AG09319 (cell line): ENCODE measurements around the gene CHST2.
"Not testable (repeated sequence)": the region's sequence is repeated elsewhere in the genome, so short reads cannot be mapped to it uniquely, and the experiment has no call there.

ENCODE experiments used
- DNase-seq: peaks from one replicate; pipeline ENCODE4 v3.0.0-alpha.2; 2010; ENCODE audit warnings: low read depth; ENCODE audit errors: extremely low read depth
- TF ChIP-seq, protein P1 (sequence below): IDR thresholded peaks from 2 replicates; pipeline ENCODE4 v1.5.1; 2011; ENCODE audit warnings: low read depth, mild to moderate bottlenecking, inconsistent platforms, low read length, moderate library complexity

Gene CHST2, protein sequence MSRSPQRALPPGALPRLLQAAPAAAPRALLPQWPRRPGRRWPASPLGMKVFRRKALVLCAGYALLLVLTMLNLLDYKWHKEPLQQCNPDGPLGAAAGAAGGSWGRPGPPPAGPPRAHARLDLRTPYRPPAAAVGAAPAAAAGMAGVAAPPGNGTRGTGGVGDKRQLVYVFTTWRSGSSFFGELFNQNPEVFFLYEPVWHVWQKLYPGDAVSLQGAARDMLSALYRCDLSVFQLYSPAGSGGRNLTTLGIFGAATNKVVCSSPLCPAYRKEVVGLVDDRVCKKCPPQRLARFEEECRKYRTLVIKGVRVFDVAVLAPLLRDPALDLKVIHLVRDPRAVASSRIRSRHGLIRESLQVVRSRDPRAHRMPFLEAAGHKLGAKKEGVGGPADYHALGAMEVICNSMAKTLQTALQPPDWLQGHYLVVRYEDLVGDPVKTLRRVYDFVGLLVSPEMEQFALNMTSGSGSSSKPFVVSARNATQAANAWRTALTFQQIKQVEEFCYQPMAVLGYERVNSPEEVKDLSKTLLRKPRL

DNA sequence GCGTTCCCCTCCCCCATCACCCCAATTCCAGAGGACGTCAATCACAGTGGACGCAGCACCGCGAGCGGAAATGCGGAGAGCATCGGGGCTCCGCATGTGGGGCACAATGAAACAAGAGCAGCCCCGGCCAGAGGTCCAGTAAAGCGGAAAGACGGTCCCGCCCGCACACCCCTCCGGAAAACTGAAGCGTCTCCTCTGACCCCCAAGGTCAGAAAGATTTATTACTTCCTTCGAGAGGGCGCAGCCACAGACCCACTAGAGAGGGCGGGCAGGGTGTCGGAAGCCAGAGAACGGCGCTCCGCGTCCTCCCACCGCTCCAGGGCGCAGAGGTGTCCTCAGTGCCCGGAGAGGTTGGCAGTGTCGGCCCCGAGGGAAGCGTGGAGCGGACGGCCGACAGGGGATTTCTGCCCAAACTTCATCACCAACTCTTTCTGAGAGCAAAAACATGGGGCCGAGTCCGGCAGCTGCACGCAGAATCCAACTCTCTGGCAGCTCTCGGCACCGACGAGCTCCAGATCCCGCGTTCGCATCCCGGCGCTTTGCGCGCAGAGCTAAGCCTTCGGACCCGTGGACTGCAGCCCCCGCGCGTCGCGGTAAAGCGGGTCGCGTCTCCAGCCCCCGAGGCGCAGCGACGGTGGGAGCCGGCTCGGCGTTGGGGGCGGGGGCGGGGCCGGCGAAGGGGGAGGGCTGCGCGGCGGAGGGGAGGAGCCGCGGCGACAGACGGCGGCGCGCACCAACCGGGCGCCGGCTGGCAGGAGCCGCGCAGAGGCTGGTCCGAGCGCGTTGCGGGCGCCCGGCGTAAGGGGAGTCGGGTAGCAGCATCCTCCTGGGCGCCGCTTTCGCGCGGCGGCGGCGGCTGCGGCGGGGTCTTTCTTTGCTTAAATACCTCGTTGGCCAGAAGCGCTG lies at the start of gene CHST2:
CHST2 (plus strand) TSS at position 763 of the 906 bp plus-strand sequence. CDS start 1,046 bp downstream, outside the sequence.
- TF ChIP-seq, protein P1, sequence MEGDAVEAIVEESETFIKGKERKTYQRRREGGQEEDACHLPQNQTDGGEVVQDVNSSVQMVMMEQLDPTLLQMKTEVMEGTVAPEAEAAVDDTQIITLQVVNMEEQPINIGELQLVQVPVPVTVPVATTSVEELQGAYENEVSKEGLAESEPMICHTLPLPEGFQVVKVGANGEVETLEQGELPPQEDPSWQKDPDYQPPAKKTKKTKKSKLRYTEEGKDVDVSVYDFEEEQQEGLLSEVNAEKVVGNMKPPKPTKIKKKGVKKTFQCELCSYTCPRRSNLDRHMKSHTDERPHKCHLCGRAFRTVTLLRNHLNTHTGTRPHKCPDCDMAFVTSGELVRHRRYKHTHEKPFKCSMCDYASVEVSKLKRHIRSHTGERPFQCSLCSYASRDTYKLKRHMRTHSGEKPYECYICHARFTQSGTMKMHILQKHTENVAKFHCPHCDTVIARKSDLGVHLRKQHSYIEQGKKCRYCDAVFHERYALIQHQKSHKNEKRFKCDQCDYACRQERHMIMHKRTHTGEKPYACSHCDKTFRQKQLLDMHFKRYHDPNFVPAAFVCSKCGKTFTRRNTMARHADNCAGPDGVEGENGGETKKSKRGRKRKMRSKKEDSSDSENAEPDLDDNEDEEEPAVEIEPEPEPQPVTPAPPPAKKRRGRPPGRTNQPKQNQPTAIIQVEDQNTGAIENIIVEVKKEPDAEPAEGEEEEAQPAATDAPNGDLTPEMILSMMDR, result no peak
- peak; percentile 50 for DNase-seq

DNA sequence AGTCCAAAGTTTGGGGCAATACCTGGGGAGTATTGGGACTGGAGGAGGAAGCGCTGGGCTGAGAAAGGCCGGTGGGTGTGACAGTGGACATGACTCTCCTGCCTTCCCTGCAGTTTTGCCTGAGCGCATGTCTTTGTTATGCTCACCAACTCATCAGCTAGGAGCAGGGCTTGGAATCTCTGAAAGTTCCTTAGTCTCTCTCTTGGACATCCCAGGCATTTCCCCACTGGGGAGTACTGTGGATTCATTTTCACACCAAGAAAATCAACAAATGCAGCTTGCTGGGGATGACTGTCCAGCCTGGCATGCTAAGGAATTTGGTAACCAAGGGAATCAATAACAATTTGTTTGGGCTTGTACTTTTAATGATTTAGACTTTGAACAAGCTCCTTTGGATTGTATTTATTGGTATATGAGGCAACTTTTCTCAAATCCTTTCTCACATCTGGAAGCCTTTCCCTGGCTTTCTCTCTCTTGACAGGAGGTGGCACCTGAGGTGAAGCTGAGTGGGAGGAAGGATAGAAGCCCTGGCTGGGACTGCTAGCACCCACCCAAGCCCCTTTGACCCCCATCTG lies 48.5 kb upstream of the CHST2 start:
- TF ChIP-seq, protein P1, result peak; percentile 8; the same call in 1 of the 2 replicates
- DNase-seq, result peak; percentile 65

DNA sequence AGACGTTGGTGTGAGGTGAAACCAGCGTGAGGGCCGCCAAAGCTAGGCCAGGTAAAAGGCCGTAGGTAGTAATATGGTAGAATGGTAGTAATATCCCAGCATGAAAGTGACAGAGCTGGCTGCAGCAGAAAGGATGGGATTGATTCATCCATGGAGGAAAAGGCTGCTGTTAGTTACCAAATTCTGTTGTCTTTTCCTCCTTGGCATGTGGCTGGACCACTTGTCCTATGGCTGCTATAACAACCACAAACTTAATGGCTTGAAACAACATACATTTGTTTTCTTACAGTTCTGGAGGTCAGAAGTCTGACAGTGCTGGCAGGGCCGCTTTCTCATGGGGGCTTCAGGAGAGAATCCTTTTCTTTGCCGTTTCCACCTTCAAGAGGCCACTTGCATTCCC lies 47.8 kb upstream of the CHST2 start:
- DNase-seq, result no peak
- TF ChIP-seq, protein P1, result no peak

DNA sequence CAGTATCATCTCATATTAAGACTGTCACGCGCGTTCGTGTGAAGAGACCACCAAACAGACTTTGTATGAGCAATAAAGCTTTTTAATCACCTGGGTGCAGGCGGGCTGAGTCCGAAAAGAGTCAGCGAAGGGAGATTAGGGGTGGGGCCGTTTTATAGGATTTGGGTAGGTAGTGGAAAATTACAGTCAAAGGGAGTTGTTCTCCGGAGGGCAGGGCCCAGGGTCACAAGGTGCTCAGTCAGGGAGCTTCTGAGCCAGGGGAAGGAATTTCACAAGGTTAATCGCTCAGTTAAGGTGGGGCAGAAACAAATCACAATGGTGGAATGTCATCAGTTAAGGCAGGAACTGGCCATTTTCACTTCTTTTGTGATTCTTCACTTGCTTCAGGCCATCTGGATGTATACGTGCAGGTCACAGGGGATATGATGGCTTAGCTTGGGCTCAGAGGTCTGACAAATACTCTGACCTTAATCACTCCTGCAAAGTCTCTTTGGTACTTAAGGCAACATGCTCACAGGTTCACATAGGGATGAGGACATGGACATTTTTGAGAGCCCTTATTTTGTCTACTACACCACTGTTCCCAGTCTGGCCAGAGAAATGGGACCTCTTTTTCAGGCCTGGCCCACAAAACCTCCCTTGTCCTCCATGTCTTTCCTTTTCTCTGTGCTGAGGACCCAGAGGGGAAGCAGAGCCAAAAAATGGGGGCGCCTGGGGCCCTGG lies 47.1 kb upstream of the CHST2 start:
- DNase-seq, result not testable (repeated sequence)

DNA sequence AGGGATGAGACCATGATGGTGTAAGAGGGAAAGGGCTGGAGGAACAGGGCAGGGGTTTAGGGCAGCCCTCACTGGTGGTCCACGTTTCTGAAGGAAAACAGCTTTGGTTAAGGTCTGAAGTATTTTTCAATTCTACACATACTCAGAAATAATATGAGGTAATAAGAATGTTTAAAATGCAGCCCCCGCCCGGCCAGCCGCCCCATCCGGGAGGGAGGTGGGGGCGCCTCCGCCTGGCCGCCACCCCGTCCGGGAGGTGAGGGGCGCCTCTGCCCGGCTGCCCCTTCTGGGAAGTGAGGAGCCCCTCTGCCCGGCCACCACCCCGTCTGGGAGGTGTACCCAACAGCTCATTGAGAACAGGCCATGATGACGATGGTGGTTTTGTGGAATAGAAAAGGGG lies 46.0 kb upstream of the CHST2 start:
- DNase-seq, result not testable (repeated sequence)

DNA sequence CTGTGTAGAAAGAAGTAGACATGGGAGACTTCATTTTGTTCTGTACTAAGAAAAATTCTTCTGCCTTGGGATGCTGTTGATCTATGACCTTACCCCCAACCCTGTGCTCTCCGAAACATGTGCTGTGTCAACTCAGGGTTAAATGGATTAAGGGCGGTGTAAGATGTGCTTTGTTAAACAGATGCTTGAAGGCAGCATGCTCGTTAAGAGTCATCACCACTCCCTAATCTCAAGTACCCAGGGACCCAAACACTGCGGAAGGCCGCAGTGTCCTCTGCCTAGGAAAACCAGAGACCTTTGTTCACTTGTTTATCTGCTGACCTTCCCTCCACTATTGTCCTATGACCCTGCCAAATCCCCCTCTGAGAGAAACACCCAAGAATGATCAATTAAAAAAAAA lies 45.6 kb upstream of the CHST2 start:
- not testable (repeated sequence) for DNase-seq

DNA sequence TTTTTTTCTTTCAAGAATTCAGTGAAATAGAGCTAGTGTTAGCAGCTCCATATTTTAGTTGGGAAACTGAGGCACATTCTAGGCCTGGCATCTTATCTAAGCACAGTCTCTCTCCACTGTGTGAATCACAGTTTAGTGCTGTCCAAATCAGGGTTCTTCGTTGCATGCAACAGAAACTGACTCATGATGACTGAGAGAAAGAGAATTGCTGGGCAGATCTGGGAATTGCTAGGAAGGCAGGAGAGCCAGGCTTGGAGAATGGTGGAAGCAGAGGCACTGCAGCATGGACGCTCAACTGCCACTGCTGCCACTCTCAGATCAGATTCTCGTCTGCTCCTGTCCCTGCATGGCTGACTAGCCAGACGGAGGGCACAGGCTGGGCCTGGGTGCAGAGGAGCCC lies 40.7 kb upstream of the CHST2 start:
- no peak for DNase-seq
- TF ChIP-seq, protein P1, result no peak

DNA sequence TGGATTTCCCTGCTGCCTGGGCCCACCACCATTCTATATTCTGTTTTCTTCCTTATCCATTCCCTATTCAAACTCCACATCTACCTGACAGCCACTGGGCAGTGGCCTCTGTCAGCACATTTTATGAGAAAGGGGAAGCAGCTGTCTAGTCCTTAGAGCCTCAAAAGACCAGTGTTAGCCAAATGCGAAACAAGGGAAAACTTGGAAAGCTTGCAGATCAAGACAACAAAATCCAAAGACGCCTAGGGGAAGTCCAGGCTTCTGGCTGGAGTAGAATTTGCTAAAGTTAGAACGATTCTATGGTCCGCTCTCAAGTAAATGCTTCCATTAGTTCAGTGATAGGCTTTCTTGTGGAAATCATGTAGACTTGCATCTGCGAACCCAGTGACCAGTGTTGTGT lies 39.4 kb upstream of the CHST2 start:
- TF ChIP-seq, protein P1, result no peak

More for the DNA sequence above, 39.4 kb upstream of the CHST2 start:
- DNase-seq, result no peak
